GM04503 (cell line): ENCODE results near the gene CT47A7.
"Not testable (repeated sequence)": the region's sequence is repeated elsewhere in the genome, so short reads cannot be mapped to it uniquely, and the experiment has no call there.

Experiments used
- DNase-seq: peaks from one replicate; pipeline ENCODE4 v3.0.0-alpha.2; 2012; ENCODE audit warnings: low read depth

Gene CT47A7

GRCh38 chrX:120956500-120956899 is at the start of gene CT47A7:
Gene CT47A7 (minus strand): TSS chrX:120956600. CDS start chrX:120956345, 255 bp downstream.
- DNase-seq = not testable (repeated sequence)

DNA sequence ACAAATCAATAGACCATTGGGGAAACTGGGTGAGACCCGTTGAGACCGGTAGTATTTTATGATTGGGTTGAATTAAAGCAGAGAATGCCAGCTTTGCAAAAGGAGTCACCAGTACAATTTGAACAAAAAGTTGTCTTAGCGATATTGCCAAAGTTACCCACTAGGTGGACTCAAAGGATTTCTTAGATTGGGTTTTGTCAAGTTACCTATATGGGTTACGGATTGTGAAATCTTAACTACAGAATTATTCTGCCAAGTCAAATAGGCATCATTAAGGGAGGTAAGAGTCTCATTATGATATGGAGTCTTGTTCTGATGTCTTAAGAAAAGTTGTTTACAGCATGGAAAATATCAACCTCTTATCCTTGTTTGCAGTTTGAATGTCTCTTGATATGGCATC is 44.2 kb upstream of the CT47A7 start:
- no peak for DNase-seq

DNA sequence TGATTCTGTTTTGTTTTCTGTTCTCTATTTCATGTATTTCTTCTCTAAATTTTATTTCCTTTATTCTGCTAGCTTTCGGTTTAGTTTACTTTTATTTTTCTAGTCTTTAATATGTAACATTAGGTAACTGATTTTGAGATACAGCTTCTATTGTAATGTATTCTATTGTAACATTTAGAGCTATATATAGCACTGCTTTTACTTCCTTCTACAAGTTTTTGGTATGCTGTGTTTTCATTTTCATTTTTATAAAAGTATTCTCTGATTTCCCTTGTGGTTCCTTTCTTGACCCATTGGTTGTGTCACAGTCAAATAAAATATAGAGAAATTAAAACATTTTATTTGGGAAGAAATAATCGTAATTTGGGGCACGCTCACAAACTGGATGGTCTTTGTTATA is 43.0 kb upstream of the CT47A7 start:
- DNase-seq = no peak

DNA sequence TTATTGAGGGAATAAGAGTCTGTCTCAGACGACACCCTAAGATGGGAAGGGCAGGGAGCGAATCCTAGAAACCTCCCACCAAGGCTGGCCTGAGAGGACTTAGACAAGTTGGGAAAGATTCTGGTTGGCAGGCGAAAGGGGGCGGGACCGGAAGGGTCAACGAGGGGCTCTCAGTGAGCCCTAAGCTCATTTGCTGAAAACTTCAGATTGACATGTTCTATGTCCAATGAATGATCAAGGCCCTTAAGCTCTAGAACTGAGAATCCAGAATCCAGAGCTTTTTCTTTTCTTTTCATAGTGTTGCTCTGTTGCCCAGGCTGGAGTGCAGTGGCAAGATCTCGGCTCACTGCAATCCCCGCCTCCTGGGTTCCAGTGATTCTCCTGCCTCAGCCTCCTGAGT is 29.3 kb upstream of the CT47A7 start, which contains the start of gene CT47A1:
CT47A1 (minus strand) TSS at position 101 of the 400 bp plus-strand sequence. CDS start 231 bp downstream, outside the sequence.
- not testable (repeated sequence) for DNase-seq
